MCF 10A (cell line): ENCODE data around the gene TMEM156. TPM values are rescaled to one million over a fixed set of nuclear protein-coding genes. Genes with fewer than 3 reads are reported as not detected.

Experiments used
- BruUV-seq: library from RNA; stranded (reverse); fragments of 400-500 nt; replicated peaks from 2 replicates; lab custom pipeline; 2021; lab: Mats Ljungman, UMichigan
- CTCF ChIA-PET: fragments of 300-600 bp; sonication (Branson Sonifier 250); formaldehyde crosslinking; extraction: SDS; loops from one replicate; lab custom pipeline; 2021; ENCODE audit warnings: antibody characterized with exemption, inconsistent platforms; lab: Yijun Ruan, JAX
- POLR2A ChIA-PET: fragments of 300-600, 350-650 bp; sonication (Branson Sonifier 250); formaldehyde crosslinking; extraction: SDS; loops from one replicate; lab custom pipeline; 2020; ENCODE audit warnings: antibody characterized with exemption, inconsistent platforms; lab: Yijun Ruan, JAX
- DNase-seq: peaks from one replicate; pipeline ENCODE4 v3.0.0-alpha.2; 2018; ENCODE audit not compliant: unreplicated experiment
- H3K27ac Mint-ChIP-seq: one replicate; pipeline ENCODE4 v1.8.0; 2022; ENCODE audit warnings: mild to moderate bottlenecking, low read depth, mixed read lengths; ENCODE audit not compliant: unreplicated experiment
- H3K27me3 Mint-ChIP-seq: one replicate; pipeline ENCODE4 v1.8.0; 2022; ENCODE audit warnings: mixed read lengths; ENCODE audit not compliant: insufficient read depth, unreplicated experiment
- H3K36me3 Mint-ChIP-seq: one replicate; pipeline ENCODE4 v1.8.0; 2022; ENCODE audit warnings: mild to moderate bottlenecking, moderate library complexity, mixed read lengths; ENCODE audit not compliant: insufficient read depth, unreplicated experiment
- H3K4me1 Mint-ChIP-seq: one replicate; pipeline ENCODE4 v1.8.0; 2022; ENCODE audit warnings: mixed read lengths; ENCODE audit not compliant: insufficient read depth, unreplicated experiment
- H3K4me3 Mint-ChIP-seq: one replicate; pipeline ENCODE4 v1.8.0; 2022; ENCODE audit warnings: mild to moderate bottlenecking, moderate library complexity, mixed read lengths; ENCODE audit not compliant: unreplicated experiment
- H3K9me3 Mint-ChIP-seq: one replicate; pipeline ENCODE4 v1.8.0; 2022; ENCODE audit warnings: mixed read lengths; ENCODE audit not compliant: unreplicated experiment
- intact Hi-C: fragments of 100-400 bp; cut with micrococcal nuclease; formaldehyde crosslinking; loops from 2 replicates; pipeline ENCODE4 v1.14.1; 2022
- total RNA-seq: library from RNA; stranded (reverse); gene quantifications from 2 replicates; pipeline ENCODE4 v1.2.3, GENCODE V29; 2022
- TF ChIP-seq, protein P1 (sequence below): fragments of 200-600 bp; IDR thresholded peaks from one replicate; pipeline ENCODE4 v1.8.0; 2022; ENCODE audit warnings: antibody characterized with exemption, mild to moderate bottlenecking; ENCODE audit not compliant: unreplicated experiment

TMEM156 gene
- total RNA-seq, 1 experiment from 2014 or later: 5.3 TPM

DNA sequence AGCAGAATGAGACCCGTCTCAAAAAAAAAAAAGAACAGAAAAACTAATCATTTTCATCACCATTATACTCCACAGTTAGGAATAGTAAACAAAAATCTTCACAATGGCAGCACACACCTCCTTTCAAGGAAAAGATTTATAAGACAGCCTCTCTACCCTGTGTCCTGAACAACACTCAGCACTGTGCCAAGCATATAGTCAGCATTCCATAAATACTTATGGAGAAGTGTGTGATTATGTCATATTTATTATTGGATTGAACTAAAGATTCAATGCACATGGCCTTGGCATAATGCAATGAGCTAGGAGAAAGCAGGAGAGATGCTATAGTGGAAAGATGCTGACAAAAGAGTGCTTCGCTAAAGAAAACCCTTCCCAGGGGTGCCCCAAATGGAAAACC, 112.0 kb downstream of the TMEM156 start:
- TF ChIP-seq, protein P1, sequence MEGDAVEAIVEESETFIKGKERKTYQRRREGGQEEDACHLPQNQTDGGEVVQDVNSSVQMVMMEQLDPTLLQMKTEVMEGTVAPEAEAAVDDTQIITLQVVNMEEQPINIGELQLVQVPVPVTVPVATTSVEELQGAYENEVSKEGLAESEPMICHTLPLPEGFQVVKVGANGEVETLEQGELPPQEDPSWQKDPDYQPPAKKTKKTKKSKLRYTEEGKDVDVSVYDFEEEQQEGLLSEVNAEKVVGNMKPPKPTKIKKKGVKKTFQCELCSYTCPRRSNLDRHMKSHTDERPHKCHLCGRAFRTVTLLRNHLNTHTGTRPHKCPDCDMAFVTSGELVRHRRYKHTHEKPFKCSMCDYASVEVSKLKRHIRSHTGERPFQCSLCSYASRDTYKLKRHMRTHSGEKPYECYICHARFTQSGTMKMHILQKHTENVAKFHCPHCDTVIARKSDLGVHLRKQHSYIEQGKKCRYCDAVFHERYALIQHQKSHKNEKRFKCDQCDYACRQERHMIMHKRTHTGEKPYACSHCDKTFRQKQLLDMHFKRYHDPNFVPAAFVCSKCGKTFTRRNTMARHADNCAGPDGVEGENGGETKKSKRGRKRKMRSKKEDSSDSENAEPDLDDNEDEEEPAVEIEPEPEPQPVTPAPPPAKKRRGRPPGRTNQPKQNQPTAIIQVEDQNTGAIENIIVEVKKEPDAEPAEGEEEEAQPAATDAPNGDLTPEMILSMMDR: no peak
- no peak for DNase-seq
- H3K4me3 Mint-ChIP-seq: no peak overlapping the region
- H3K4me1 Mint-ChIP-seq: no peaks in the 10 kb centered on the region
- H3K36me3 Mint-ChIP-seq: peaks cover 43% of the 10 kb centered on the region
- intact Hi-C loops: no loop called here
- POLR2A ChIA-PET: no interaction called here
- no TSS peak for BruUV-seq
- no peaks in the 10 kb centered on the region for H3K27me3 Mint-ChIP-seq
- no peaks in the 10 kb centered on the region for H3K9me3 Mint-ChIP-seq
- no peak overlapping the region for H3K27ac Mint-ChIP-seq
- CTCF ChIA-PET: interaction anchor here (0.8 kb wide), 1 partner anchor 49 kb away, joined by 7 read pairs; no protein-coding TSS in a partner anchor

DNA sequence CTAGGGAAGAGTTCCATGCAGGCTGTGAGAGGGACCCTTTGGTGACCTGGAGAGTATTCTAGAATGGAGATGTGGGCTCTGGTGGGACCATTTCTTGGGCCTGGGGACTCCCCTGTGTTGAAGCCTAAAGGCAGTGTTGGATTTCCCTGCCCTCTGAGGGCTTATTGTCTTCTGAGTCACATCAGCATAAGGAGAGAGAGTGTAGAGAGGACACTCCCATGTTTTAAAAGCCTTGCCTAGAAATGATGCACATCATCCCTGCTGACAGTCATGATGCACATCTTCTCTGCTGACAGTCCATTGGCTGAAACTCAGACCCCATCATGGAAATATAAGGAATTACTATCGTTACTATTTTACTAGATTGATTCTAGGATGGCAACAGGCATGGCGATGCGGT, 112.7 kb downstream of the TMEM156 start:
- ChIA-PET POLR2A (no interaction called here), CTCF (interaction anchor here (0.6 to 1.0 kb wide), 3 partner anchors 16 to 63 kb away, joined by 3 to 4 read pairs (median 3); partner anchors contain the start of gene TLR6)
- H3K27ac Mint-ChIP-seq: no peak overlapping the region
- DNase-seq: no peak
- no peaks in the 10 kb centered on the region for H3K9me3 Mint-ChIP-seq
- H3K4me1 Mint-ChIP-seq: no peaks in the 10 kb centered on the region
- peaks cover 47% of the 10 kb centered on the region for H3K36me3 Mint-ChIP-seq
- no peaks in the 10 kb centered on the region for H3K27me3 Mint-ChIP-seq
- TF ChIP-seq, protein P1: no peak
- no peak overlapping the region for H3K4me3 Mint-ChIP-seq
- intact Hi-C loops: no loop called here
- BruUV-seq: no TSS peak

DNA sequence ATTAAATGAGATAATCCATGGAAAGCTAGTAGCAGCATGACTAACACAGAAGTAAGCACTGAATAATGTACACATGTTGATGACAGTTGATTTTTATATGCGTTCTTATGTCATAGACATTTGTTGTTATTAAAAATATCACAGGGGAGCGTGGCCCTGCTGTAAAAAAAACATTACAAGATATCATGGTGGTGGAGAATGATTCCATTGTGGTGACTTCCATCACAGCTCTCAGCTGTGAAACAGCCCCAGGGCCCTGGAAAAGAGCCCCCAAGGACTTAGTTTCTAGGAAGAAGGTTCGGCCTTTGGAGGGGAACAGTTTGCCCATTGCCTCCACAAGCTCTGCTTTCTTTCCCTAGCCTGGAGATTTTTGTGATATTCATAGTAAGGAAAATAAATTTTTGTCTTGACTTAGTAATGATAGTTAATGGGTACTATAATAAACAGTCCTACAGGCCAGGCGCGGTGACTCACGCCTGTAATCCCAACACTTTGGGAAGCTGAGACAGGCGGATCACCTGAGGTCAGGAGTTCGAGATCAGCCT, 114.7 kb downstream of the TMEM156 start:
- BruUV-seq: no TSS peak

More for the DNA sequence above, 114.7 kb downstream of the TMEM156 start:
- Mint-ChIP-seq H3K9me3 (no peaks in the 10 kb centered on the region), H3K27me3 (no peaks in the 10 kb centered on the region), H3K36me3 (peaks cover 60% of the 10 kb centered on the region), H3K27ac (no peak overlapping the region), H3K4me1 (no peaks in the 10 kb centered on the region), H3K4me3 (no peak overlapping the region)
- TF ChIP-seq, protein P1: no peak
- ChIA-PET POLR2A (no interaction called here), CTCF (interaction anchor here (0.6 to 4.5 kb wide), 3 partner anchors 15 to 443 kb away, joined by 3 to 16 read pairs (median 6); no protein-coding TSS in a partner anchor)
- intact Hi-C loops: no loop called here
- no peak for DNase-seq

Other genes with a start within 250 kb of the TMEM156 start
- gene TLR10, start 249.4 kb downstream of the TMEM156 start, total RNA-seq: not detected in 2 replicates
- gene TLR1, start 227.6 kb downstream of the TMEM156 start, total RNA-seq: 1.9 and 2.2 TPM in 2 replicates
- gene TLR6, start 175.6 kb downstream of the TMEM156 start, total RNA-seq: 7.7 and 11.4 TPM in 2 replicates
- gene FAM114A1, start 164.6 kb downstream of the TMEM156 start, total RNA-seq: 22.7 and 38.9 TPM in 2 replicates
- 59.2 and 67.7 TPM in 2 replicates for gene KLHL5, start 29.8 kb upstream of the TMEM156 start, total RNA-seq
- gene WDR19, start 150.1 kb upstream of the TMEM156 start, total RNA-seq: 32.5 and 39.6 TPM in 2 replicates